GM18870 (cell line): ENCODE data around the gene PCSK9.

Experiments
- ATAC-seq: cut with Tn5 transposase; IDR thresholded peaks from one replicate; pipeline ENCODE4 v1.9.1; 2021; ENCODE audit warnings: moderate library complexity; ENCODE audit not compliant: unreplicated experiment

Gene PCSK9

DNA sequence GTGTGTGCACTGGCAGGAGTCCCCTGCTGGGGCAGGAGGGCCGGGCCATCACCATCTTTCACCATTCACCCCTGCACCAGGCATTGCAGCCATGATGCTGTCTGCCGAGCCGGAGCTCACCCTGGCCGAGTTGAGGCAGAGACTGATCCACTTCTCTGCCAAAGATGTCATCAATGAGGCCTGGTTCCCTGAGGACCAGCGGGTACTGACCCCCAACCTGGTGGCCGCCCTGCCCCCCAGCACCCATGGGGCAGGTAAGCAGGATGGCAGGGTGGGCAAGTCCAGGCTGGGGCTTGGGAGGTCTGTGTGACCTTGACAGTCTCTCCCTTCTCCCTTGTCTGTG is 18.6 kb downstream of the PCSK9 start:
- ATAC-seq, result no peak

DNA sequence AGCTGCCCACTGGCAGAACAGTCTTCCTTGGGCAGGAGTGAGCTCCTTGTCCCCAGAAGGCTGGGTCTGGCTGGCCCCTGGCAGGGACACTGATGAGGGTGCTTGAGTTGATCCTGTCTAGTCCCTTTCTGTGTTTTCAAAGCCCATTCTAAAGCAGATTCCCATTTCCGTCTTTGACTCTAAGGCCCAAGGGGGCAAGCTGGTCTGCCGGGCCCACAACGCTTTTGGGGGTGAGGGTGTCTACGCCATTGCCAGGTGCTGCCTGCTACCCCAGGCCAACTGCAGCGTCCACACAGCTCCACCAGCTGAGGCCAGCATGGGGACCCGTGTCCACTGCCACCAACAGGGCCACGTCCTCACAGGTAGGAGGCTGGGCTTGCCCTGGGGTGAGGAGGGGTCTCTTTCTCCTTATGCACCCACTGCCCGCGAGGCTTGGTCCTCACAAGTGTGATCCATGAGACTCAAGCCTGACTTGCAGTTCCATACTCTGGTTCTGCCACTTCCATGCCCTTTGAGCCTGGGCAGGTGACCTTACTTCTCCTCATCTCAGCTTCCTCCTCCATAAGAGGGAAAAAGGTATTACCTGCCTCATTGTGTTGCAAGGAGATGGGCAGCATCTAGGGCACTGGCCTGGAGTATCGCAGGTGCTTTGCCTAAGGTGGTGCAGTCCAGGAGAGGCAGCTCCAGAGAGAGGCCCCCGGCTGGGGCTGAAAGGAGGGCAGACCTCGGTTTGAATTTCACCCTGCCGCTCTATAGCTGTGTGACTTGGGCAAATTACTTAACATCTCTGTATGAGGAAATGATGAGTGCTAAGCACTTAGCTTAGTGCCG is 20.2 kb downstream of the PCSK9 start:
- ATAC-seq, result no peak

GRCh38 chr1:55060133-55060999 is 21.0 kb downstream of the PCSK9 start:
- ATAC-seq, result peak; percentile 55

DNA sequence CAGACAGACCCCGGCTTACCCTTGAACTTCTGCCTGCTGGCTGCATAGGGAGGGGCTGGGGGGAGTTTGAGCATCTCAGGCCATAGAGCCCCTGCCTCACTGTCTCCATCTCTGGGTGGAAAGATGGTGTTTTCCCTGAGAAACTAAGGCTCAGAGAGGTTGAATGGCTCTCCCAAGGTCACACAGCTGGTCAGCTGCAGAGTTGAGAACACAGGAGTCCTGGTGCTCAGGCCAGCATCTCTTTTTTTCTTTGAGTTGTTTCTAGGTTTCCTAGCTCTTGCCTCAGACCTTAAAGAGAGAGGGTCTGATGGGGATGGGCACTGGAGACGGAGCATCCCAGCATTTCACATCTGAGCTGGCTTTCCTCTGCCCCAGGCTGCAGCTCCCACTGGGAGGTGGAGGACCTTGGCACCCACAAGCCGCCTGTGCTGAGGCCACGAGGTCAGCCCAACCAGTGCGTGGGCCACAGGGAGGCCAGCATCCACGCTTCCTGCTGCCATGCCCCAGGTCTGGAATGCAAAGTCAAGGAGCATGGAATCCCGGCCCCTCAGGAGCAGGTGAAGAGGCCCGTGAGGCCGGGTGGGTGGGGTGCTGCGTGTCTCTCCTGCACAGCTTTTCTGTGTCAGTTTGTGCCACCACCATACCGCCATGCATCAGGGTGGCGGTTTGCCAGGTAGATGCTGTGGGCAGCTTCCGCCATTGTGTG is 21.8 kb downstream of the PCSK9 start:
- ATAC-seq, result no peak

- no peak for ATAC-seq
Observed at GRCh38 chr1:55061706-55062321, 22.5 kb downstream of the PCSK9 start.

GRCh38 chr1:55062801-55063576 is 23.6 kb downstream of the PCSK9 start:
- ATAC-seq, result no peak

DNA sequence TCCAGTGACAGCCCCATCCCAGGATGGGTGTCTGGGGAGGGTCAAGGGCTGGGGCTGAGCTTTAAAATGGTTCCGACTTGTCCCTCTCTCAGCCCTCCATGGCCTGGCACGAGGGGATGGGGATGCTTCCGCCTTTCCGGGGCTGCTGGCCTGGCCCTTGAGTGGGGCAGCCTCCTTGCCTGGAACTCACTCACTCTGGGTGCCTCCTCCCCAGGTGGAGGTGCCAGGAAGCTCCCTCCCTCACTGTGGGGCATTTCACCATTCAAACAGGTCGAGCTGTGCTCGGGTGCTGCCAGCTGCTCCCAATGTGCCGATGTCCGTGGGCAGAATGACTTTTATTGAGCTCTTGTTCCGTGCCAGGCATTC is 24.2 kb downstream of the PCSK9 start:
- no peak for ATAC-seq

- no peak for ATAC-seq
Observed at GRCh38 chr1:55064071-55064581, 24.8 kb downstream of the PCSK9 start.

- no peak for ATAC-seq
Observed at GRCh38 chr1:55064861-55065263, 25.5 kb downstream of the PCSK9 start.

DNA sequence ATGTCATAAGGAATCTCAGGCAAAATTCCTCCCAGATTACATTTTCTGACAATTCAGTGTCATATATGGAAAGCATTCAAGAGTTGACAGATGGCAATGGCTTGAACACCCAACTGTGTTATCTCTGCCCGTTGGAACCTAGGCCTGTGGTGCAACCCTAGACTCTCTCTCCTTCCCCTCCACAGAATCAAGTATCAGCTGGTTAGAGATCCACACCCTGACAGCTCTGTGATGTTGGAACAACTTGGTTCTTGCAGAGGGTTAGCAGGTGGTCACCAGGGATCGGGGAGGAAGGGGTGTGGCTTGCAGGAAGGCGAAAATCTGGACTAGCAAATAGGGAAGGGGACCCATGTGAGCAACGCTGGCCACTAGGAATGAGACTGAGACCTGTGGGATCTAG is 26.3 kb downstream of the PCSK9 start:
- ATAC-seq, result no peak

DNA sequence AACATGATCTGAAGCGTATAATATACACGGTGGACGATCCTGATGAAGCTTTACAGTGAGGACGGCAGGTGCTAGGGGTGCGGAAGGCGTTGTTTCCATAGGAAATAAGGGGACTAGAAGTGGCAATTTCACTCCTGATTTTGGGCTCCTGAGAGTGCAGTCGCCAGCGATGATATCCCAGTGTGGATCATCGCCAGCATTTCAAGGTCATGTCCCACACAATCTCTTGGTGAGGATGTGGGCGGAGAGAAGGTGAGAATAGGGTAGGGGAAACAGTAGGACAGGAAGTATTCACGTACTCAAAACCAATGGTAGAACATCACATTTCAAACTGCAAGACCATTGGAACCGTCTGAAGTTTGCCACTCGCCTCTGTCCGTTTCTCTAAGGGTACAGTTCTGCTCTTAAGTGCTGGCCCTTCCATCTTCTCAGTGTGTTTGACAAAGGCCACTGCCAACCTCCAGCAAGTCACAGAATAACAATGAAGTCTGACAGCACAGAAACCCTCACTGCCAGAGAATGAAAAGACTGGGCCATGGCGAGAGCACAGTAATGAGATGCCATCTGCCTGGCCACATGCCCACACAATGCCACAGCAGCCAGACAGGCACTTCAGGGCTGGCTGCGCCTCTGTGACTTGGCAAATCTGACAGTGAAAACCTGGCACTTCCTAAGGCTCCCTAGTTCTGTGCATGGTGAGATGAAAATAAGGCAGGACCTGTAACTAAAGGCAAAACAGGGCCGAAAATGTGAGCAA is 27.9 kb downstream of the PCSK9 start:
- no peak for ATAC-seq

DNA sequence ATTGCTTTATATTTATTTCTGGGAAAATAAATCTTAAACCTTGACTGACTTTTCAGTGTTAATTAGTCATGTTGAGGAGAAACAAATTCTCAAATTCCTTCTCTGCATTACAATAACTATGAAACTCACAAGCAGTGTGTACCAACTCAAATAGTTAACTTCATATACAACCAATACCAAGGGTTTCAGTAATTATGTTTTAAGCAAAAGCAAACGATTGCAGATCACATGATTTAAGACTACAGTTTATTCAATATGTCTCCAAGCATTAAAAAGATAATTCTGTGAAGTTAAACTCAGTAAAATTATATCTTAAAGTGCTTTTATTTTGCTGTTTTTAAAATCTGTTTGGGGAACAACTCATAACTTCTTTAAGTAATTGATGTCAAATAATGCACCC is 28.6 kb downstream of the PCSK9 start:
- no peak for ATAC-seq

GRCh38 chr1:55068638-55069037 is 29.3 kb downstream of the PCSK9 start:
- no peak for ATAC-seq

DNA sequence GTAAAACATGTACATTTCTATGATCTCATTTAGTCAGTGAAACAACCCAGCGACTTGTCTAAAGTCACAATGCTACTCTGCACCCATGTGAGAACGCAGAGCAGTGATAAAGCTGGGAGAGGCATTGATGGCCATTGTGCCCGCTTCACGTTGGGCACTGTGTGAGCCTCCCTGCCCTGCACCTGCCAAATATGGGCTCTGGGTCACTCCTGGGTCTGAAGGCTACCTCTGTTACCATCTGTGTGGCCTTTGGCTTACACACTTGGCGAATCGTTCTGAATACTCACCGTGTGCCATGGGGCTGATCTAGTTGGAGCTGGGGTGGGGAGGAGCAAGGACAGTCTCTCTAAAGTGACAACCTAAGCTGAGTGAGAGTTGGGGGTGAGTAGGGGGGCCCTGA is 29.9 kb downstream of the PCSK9 start:
- no peak for ATAC-seq

GRCh38 chr1:55070293-55071164 is 31.2 kb downstream of the PCSK9 start:
- no peak for ATAC-seq

- ATAC-seq, result no peak
Observed at GRCh38 chr1:55071477-55071876, 32.1 kb downstream of the PCSK9 start.

DNA sequence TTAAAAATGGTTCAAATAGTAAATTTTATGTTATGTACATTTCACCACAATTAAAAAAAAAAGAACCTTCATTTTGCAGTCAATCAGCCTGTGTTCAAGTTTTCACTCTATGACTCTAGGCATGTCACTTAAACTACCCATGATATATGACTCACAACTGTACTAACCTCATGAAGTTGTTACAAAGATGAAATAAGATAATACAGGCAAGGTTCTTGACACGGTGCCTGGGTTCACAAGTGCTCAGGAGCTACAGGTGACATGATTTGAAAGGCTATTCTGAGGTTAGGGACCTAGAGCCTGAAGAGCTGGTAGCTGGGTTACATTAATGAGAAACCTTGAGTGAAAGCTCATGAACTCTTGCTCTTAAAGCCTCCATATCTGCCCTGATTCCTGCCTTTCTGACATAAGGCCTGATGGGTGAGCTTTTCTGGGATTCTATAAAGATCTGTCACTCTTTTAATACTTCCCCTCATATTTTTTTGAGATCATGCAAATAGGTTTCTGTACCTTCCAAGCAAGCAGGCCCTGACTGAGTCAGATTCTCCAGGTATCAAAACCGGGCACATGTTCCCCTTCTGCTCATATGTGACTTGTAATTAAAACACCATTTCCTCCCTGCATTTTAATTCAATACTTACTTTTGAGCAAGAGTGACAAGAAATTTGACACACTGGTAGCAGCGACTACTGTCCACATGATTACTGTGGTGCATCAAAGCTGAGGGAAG is 34.0 kb downstream of the PCSK9 start:
- no peak for ATAC-seq

DNA sequence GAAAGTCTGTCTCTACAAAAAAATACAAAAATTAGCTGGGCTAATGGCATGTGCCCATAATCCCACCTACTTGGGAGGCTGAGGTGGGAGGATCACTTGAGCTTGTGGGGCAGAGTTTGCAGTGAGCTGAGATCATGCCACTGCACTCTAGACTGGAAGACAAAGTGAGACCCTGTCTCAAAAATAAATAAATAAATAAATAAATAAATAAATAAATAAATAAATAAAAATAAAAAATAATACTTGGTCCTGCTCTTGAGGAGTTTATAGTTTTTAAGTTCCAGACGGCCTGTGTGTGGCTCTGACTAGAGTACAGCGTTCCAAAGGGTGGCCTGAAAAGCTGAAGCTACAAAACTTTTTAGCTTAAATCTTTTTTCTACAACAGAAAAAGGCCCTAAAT is 35.1 kb downstream of the PCSK9 start:
- ATAC-seq, result no peak
